HG03565 (cell line): Measurements from ENCODE around the gene ANO1.

Experiments
- ATAC-seq: cut with Tn5 transposase; IDR thresholded peaks from one replicate; pipeline ENCODE4 v1.9.1; 2021; ENCODE audit warnings: mild to moderate bottlenecking, moderate library complexity; ENCODE audit not compliant: unreplicated experiment

ANO1 gene

GRCh38 chr11:70233511-70233934 lies 155.4 kb downstream of the ANO1 start:
- ATAC-seq: no peak

GRCh38 chr11:70233962-70234361 lies 155.8 kb downstream of the ANO1 start:
- ATAC-seq: no peak
